ENCODE data around the gene VASP. TPM values are rescaled to one million over a fixed set of nuclear protein-coding genes. Genes with fewer than 3 reads are reported as not detected.

VASP gene
- total and polyA plus RNA-seq, 2 of the 13 experiments (the other 11 are each of a cell fraction or from before 2014, with no cell fraction given): 41.8 to 67.1 TPM

GRCh38 chr19:45508861-45509691 is 1.8 kb downstream of the VASP start (continued):
- TF ChIP-seq USF2 (IDR thresholded peaks at IDR 0.05; ENCODE audit: low read depth, low read length) (no peak), USF2 (CRISPR knock-in tag; IDR thresholded peaks at IDR 0.05; ENCODE audit: borderline replicate concordance) (no peak), ATF2 (CRISPR knock-in tag; IDR thresholded peaks at IDR 0.05) (no peak), NFIB (CRISPR knock-in tag; IDR thresholded peaks at IDR 0.05; ENCODE audit: borderline replicate concordance) (no peak), MTA3 (CRISPR knock-in tag; IDR thresholded peaks at IDR 0.05) (no peak), MTF2 (CRISPR knock-in tag; IDR thresholded peaks at IDR 0.05; ENCODE audit: borderline replicate concordance) (no peak), DMAP1 (CRISPR knock-in tag; IDR thresholded peaks at IDR 0.05) (no peak), ZBTB20 (CRISPR knock-in tag; IDR thresholded peaks at IDR 0.05; ENCODE audit: borderline replicate concordance, low read depth) (no peak), ZNF670 (CRISPR knock-in tag; IDR thresholded peaks at IDR 0.05; ENCODE audit: borderline replicate concordance) (no peak), SMYD3 (CRISPR knock-in tag; IDR thresholded peaks at IDR 0.05) (no peak), CSRNP1 (CRISPR knock-in tag; IDR thresholded peaks at IDR 0.05) (no peak), ATF1 (CRISPR knock-in tag; IDR thresholded peaks at IDR 0.05) (no peak), ZBTB44 (CRISPR knock-in tag; IDR thresholded peaks at IDR 0.05) (no peak), ZMYM3 (CRISPR knock-in tag; IDR thresholded peaks at IDR 0.05) (no peak), PRDM4 (CRISPR knock-in tag; IDR thresholded peaks at IDR 0.05; ENCODE audit: borderline replicate concordance) (no peak), ZNF782 (CRISPR knock-in tag; IDR thresholded peaks at IDR 0.05; ENCODE audit: borderline replicate concordance) (no peak)
